LNCaP clone FGC (cell line): ENCODE results near the gene PIGK.

Experiments used
- DNase-seq: peaks from one replicate; pipeline ENCODE4 v3.0.0-alpha.2; 2011; ENCODE audit warnings: low read depth
- H3K4me3 ChIP-seq: 2 replicates; pipeline ENCODE4 v1.5.1; 2011; ENCODE audit warnings: mild to moderate bottlenecking, low read depth, low read length, control low read depth
- CTCF ChIP-seq: IDR thresholded peaks from 2 replicates; pipeline ENCODE4 v1.5.1; 2012; ENCODE audit warnings: mild to moderate bottlenecking; ENCODE audit not compliant: control insufficient read depth, insufficient read depth; ENCODE audit errors: extremely low read depth

The PIGK gene

GRCh38 chr1:77081834-77082233 lies 137.4 kb downstream of the PIGK start:
- DNase-seq, result no peak
- H3K4me3 ChIP-seq, result no peak overlapping the region
- no peak for TF ChIP-seq CTCF

GRCh38 chr1:77076759-77077158 lies 142.5 kb downstream of the PIGK start:
- H3K4me3 ChIP-seq, result no peak overlapping the region
- TF ChIP-seq CTCF, result no peak
- no peak for DNase-seq

- DNase-seq, result no peak
- TF ChIP-seq CTCF, result no peak
- no peak overlapping the region for H3K4me3 ChIP-seq
Measured at GRCh38 chr1:77068013-77068412, 151.2 kb downstream of the PIGK start.

GRCh38 chr1:77065693-77066342 lies 153.4 kb downstream of the PIGK start:
- DNase-seq, result no peak
- H3K4me3 ChIP-seq, result no peak overlapping the region
- no peak for TF ChIP-seq CTCF

- DNase-seq, result no peak
- no peak overlapping the region for H3K4me3 ChIP-seq
- TF ChIP-seq CTCF, result no peak
Measured at GRCh38 chr1:77064246-77064645, 155.0 kb downstream of the PIGK start.

- DNase-seq, result no peak
- TF ChIP-seq CTCF, result no peak
- H3K4me3 ChIP-seq, result no peak overlapping the region
Measured at GRCh38 chr1:77063118-77063517, 156.1 kb downstream of the PIGK start.

DNA sequence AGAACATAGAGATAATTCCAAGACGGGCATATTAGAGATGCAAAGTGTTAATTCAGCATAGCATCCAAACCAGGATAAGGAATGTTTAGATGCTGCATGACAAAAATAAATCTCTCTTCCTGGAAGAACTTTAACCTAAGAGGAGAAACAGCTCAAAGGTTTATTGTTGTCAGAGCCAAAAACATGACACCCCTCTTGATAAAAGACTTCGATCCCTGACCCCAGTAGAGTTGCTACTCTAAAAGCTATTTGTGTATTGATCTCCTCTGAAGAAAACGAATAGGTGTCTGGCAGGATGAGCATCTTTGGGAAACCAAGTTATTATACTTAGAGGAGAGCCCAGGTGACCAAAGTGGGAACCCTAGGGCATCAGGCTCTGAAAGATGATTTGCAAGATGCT lies 158.1 kb downstream of the PIGK start:
- no peak overlapping the region for H3K4me3 ChIP-seq
- TF ChIP-seq CTCF, result no peak
- no peak for DNase-seq
